HFFc6 (cell line): Measurements from ENCODE around the gene TAF6L. TPM values are rescaled to one million over a fixed set of nuclear protein-coding genes. Genes with fewer than 3 reads are reported as not detected.
A peak's percentile ranks its signal among the peaks of the same experiment; 100 is the strongest.

ENCODE experiments used
- DNase-seq: peaks from one replicate; pipeline ENCODE4 v3.0.0-alpha.2; 2018
- H3K27ac Mint-ChIP-seq: 2 replicates; pipeline ENCODE4 v1.8.0; 2020; ENCODE audit warnings: mild to moderate bottlenecking, mixed read lengths
- H3K27me3 Mint-ChIP-seq: 2 replicates; pipeline ENCODE4 v1.8.0; 2021; ENCODE audit warnings: mild to moderate bottlenecking, moderate library complexity, mixed read lengths; ENCODE audit not compliant: insufficient read depth
- H3K36me3 Mint-ChIP-seq: 2 replicates; pipeline ENCODE4 v1.8.0; 2021; ENCODE audit warnings: low read depth, mixed read lengths
- H3K4me1 Mint-ChIP-seq: 2 replicates; pipeline ENCODE4 v1.8.0; 2020; ENCODE audit warnings: low read depth, mixed read lengths
- H3K4me3 Mint-ChIP-seq: 2 replicates; pipeline ENCODE4 v1.8.0; 2020; ENCODE audit warnings: mild to moderate bottlenecking, moderate library complexity, mixed read lengths
- H3K9me3 Mint-ChIP-seq: 2 replicates; pipeline ENCODE4 v1.8.0; 2020; ENCODE audit warnings: mild to moderate bottlenecking, mixed read lengths
- total RNA-seq, 6 experiments: library from RNA; stranded (reverse); fragmentation: NEBNext Ultra II Directional; extraction: Animal tissue kit (Norgen Biotek cat#: 25700); gene quantifications; 2 replicates in 1 of 6; 3 replicates in 5 of 6; pipeline ENCODE4 v1.2.3, GENCODE V29; 2021
- TF ChIP-seq, protein P1 (sequence below): fragments of 200-600 bp; sonication (generic); IDR thresholded peaks from 2 replicates; pipeline ENCODE4 v1.5.0; 2021; ENCODE audit warnings: antibody characterized with exemption, mild to moderate bottlenecking

Gene TAF6L
- total RNA-seq, 6 experiments from 2014 or later: 9.9 to 12.7 (median 10.6) TPM

DNA sequence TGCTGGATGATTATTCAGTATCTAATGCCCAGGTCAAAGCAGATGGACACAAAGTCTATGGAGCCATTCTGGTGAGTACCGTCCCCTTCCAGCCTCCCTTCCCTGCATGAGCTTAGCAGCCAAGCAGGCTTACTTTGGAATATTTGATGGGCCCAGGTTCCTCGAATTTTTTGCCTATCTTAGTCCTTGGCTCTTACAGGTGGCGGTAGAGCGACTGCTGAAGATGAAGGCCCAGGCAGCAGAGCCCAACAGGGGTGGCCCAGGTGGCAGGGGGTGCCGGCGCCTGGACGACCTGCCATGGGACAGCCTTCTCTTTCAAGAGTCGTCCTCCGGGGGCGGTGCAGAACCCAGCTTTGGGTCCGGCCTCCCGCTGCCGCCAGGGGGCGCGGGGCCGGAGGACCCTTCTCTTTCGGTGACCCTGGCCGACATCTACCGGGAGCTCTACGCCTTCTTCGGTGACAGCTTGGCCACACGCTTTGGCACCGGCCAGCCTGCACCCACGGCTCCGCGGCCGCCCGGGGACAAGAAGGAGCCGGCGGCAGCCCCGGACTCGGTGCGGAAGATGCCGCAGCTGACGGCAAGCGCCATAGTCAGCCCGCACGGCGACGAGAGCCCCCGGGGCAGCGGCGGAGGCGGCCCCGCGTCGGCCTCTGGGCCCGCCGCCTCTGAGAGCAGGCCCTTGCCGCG lies 15.3 kb downstream of the TAF6L start:
- Mint-ChIP-seq H3K27me3 (peaks cover 4% of the 10 kb centered on the region), H3K36me3 (peaks cover 13% of the 10 kb centered on the region), H3K4me3 (peak overlapping the region; percentile 87), H3K9me3 (no peaks in the 10 kb centered on the region), H3K4me1 (peaks cover 44% of the 10 kb centered on the region), H3K27ac (peak overlapping the region; percentile 74)
- TF ChIP-seq, protein P1, sequence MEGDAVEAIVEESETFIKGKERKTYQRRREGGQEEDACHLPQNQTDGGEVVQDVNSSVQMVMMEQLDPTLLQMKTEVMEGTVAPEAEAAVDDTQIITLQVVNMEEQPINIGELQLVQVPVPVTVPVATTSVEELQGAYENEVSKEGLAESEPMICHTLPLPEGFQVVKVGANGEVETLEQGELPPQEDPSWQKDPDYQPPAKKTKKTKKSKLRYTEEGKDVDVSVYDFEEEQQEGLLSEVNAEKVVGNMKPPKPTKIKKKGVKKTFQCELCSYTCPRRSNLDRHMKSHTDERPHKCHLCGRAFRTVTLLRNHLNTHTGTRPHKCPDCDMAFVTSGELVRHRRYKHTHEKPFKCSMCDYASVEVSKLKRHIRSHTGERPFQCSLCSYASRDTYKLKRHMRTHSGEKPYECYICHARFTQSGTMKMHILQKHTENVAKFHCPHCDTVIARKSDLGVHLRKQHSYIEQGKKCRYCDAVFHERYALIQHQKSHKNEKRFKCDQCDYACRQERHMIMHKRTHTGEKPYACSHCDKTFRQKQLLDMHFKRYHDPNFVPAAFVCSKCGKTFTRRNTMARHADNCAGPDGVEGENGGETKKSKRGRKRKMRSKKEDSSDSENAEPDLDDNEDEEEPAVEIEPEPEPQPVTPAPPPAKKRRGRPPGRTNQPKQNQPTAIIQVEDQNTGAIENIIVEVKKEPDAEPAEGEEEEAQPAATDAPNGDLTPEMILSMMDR: peak; percentile 94
- DNase-seq: peak; percentile 65

- TF ChIP-seq, protein P1: no peak; the same call in 1 of the 2 replicates
- peaks cover 16% of the 10 kb centered on the region for H3K36me3 Mint-ChIP-seq
- peak within 1 kb of the TSS; percentile 94 for H3K4me3 Mint-ChIP-seq
- H3K9me3 Mint-ChIP-seq: no peaks in the 10 kb centered on the region
- H3K27ac Mint-ChIP-seq: peak within 1 kb of the TSS; percentile 95
- peak; percentile 97 for DNase-seq
- peaks cover 47% of the 10 kb centered on the region for H3K4me1 Mint-ChIP-seq
- peaks cover 4% of the 10 kb centered on the region; the same call in 1 of the 2 replicates for H3K27me3 Mint-ChIP-seq
Observed at GRCh38 chr11:62787005-62787759, 16.0 kb downstream of the TAF6L start, which contains the start of gene TMEM179B. TMEM179B (plus strand) TSS chr11:62787402; CDS start chr11:62787432, 30 bp downstream.

DNA sequence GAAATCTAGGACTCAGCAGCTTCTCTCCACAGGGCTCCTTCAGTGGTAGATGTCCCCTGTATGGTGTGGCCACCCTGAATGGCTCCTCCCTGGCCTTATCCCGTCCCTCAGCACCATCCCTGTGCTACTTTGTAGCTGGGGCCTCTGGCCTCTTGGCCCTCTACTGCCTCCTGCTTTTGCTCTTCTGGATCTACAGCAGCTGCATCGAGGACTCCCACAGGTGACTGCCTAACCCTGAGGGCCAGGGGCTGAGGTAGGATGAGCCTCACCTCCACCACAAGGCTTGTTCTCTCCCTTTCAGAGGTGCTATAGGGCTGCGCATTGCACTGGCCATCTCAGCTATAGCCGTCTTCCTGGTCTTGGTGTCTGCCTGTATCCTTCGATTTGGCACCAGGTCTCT lies 17.8 kb downstream of the TAF6L start:
- H3K36me3 Mint-ChIP-seq: peaks cover 22% of the 10 kb centered on the region
- TF ChIP-seq, protein P1: no peak
- H3K4me1 Mint-ChIP-seq: peaks cover 54% of the 10 kb centered on the region
- H3K27me3 Mint-ChIP-seq: peaks cover 4% of the 10 kb centered on the region; the same call in 1 of the 2 replicates
- H3K27ac Mint-ChIP-seq: peak overlapping the region; percentile 95
- no peak for DNase-seq
- peak overlapping the region; percentile 94; the same call in 1 of the 2 replicates for H3K4me3 Mint-ChIP-seq
- no peaks in the 10 kb centered on the region for H3K9me3 Mint-ChIP-seq

- Mint-ChIP-seq H3K4me3 (peak overlapping the region; percentile 94), H3K36me3 (peaks cover 28% of the 10 kb centered on the region), H3K4me1 (peaks cover 60% of the 10 kb centered on the region), H3K27me3 (peaks cover 4% of the 10 kb centered on the region; the same call in 1 of the 2 replicates), H3K9me3 (no peaks in the 10 kb centered on the region), H3K27ac (peak overlapping the region; percentile 95)
- TF ChIP-seq, protein P1: no peak
- DNase-seq: no peak
Observed at GRCh38 chr11:62789576-62789975, 18.4 kb downstream of the TAF6L start.

- peaks cover 63% of the 10 kb centered on the region for H3K4me1 Mint-ChIP-seq
- TF ChIP-seq, protein P1: peak; percentile 63
- peak within 1 kb of the TSS; percentile 90 for H3K27ac Mint-ChIP-seq
- peaks cover 4% of the 10 kb centered on the region; the same call in 1 of the 2 replicates for H3K27me3 Mint-ChIP-seq
- H3K36me3 Mint-ChIP-seq: peaks cover 43% of the 10 kb centered on the region
- no peaks in the 10 kb centered on the region for H3K9me3 Mint-ChIP-seq
- peak within 1 kb of the TSS; percentile 93 for H3K4me3 Mint-ChIP-seq
- DNase-seq: peak; percentile 71
Observed at GRCh38 chr11:62791501-62792201, 20.5 kb downstream of the TAF6L start, which contains the start of gene TMEM223. TMEM223 (minus strand) TSS chr11:62792006; CDS start chr11:62791994, 12 bp downstream.
